Activated naive CD8-positive, alpha-beta T cell (primary cell): ENCODE measurements around the gene CTF1.
"Not testable (repeated sequence)": the region's sequence is repeated elsewhere in the genome, so short reads cannot be mapped to it uniquely, and the experiment has no call there.

ENCODE experiments used
- H3K27ac Mint-ChIP-seq: one replicate; pipeline ENCODE4 v1.8.0; 2021; ENCODE audit warnings: mixed read lengths
- H3K27me3 Mint-ChIP-seq: one replicate; pipeline ENCODE4 v1.8.0; 2021; ENCODE audit warnings: mixed read lengths
- H3K36me3 Mint-ChIP-seq: one replicate; pipeline ENCODE4 v1.8.0; 2021; ENCODE audit warnings: mixed read lengths
- H3K4me1 Mint-ChIP-seq: one replicate; pipeline ENCODE4 v1.8.0; 2021; ENCODE audit warnings: low read depth, mixed read lengths
- H3K4me3 Mint-ChIP-seq: one replicate; pipeline ENCODE4 v1.8.0; 2021; ENCODE audit warnings: mild to moderate bottlenecking, mixed read lengths
- H3K9me3 Mint-ChIP-seq: one replicate; pipeline ENCODE4 v1.8.0; 2021; ENCODE audit warnings: low read depth, mixed read lengths

The CTF1 gene, protein sequence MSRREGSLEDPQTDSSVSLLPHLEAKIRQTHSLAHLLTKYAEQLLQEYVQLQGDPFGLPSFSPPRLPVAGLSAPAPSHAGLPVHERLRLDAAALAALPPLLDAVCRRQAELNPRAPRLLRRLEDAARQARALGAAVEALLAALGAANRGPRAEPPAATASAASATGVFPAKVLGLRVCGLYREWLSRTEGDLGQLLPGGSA

DNA sequence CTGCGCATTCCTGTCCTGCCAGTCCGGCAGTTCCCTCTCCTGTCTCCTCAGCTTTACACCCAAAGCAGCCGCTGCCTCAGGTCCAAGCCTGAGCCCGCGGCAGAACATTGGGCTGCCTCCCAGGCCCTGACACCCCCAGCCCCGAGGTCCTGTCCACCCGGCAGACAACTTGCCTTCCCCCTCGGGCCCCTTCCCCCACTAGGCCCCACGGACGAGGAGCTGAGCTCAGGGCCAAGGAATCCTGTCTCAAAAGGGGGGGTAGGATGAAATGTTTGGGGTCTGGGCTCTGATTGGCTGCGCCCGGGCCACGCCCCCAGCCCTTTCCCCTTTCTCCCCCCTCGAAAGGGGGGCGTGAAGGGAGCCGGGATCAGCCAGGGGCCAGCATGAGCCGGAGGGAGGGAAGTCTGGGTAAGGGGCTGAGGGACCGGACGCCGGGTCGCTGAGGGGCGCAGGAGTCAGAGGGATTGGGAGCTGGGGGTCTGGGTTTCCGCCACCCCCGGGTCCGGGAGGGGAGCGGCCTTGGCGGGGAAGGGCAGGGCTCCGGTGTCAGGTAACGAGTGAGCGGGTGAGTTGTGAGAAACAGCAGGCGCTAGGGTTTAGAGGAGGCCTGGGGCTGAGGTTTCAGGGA lies at the start of gene CTF1:
Gene CTF1 (plus strand): TSS at position 354 of the 628 bp plus-strand sequence. CDS start 30 bp downstream, at position 384.
- Mint-ChIP-seq H3K9me3 (no peaks in the 10 kb centered on the region), H3K27ac (peak within 1 kb of the TSS; percentile 81), H3K36me3 (peaks cover 2% of the 10 kb centered on the region), H3K27me3 (no peaks in the 10 kb centered on the region), H3K4me1 (peaks cover 51% of the 10 kb centered on the region), H3K4me3 (peak within 1 kb of the TSS; percentile 83)

DNA sequence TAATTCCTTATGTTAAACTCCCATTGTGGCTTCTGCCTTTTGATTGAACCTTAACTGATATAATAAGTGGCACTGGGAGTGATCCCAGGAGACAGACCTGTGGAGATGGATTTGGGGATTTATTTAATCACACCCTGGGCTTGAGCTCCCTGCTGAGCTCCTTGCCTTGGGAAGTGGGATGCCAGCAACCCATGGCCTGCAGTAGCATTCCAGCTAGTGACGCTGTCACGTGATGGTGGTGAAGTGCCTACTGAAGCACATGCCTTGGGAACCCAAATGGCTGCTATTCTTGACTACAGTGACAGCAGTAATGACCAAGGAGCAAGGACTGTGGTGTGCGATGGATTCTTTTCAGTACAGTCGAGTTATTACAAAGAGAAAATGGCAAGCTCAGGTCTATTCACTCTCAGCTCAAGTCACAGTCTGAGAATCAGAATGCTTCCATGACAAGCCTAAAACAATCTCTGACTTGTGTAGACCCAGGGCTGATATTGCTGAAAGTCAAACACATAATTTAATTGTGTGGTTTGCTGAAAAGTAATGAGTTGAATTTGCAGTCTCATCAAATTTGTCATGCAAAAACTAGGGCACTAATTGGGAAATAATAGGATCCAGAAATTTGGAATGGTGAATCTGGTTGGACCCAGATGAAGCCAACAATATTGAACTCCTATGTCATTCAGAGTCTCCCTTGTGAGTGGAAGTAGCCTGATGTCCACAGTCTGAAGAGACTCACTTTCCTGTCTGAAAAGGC lies 49.6 kb upstream of the CTF1 start:
- no peaks in the 10 kb centered on the region for H3K9me3 Mint-ChIP-seq
- H3K27ac Mint-ChIP-seq, result no peak overlapping the region
- peaks cover 10% of the 10 kb centered on the region for H3K4me1 Mint-ChIP-seq
- H3K27me3 Mint-ChIP-seq, result no peaks in the 10 kb centered on the region
- H3K4me3 Mint-ChIP-seq, result no peak overlapping the region
- no peaks in the 10 kb centered on the region for H3K36me3 Mint-ChIP-seq

DNA sequence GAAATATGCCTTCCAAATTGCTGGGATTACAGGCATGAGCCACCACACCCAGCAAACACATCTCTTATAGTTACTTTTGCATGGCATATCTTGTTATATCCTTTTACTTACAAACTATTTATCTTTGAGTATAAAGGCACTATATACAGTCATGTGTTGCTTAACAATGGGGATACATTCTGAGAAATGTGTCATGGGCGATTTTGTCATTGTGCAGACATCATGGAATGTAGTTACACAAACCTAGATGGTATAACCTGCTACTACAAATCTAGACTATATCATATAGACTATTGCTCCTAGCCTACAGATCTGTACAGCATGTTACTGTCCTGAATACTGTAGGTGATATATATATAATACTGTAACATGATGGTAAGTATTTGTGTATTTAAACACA lies 46.2 kb upstream of the CTF1 start:
- peaks cover 2% of the 10 kb centered on the region for H3K4me1 Mint-ChIP-seq
- H3K27ac Mint-ChIP-seq, result no peak overlapping the region
- peaks cover 3% of the 10 kb centered on the region for H3K36me3 Mint-ChIP-seq
- no peaks in the 10 kb centered on the region for H3K9me3 Mint-ChIP-seq
- no peaks in the 10 kb centered on the region for H3K27me3 Mint-ChIP-seq
- no peak overlapping the region for H3K4me3 Mint-ChIP-seq

DNA sequence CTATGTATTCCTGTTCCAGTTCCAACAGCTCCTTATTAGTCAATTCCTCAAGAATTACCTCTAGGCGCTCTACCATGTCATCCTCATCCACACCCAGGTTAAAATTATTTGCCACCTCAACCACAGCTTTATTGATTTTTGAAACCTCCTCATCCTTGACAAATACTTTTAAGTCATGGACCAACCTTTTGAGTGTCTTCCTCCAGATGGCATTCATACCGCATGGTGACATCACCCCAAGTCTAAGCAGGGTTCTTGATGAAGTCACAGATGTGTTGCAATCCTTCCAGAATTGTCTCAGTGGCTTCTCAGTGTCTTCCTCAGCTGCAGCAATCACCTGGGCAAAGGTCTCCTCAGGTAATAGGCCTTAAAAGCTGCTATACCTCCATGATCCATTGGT lies 42.7 kb upstream of the CTF1 start:
- no peak overlapping the region for H3K27ac Mint-ChIP-seq
- H3K9me3 Mint-ChIP-seq, result no peaks in the 10 kb centered on the region

GRCh38 chr16:30858111-30858495 lies 38.3 kb upstream of the CTF1 start:
- Mint-ChIP-seq H3K36me3 (peaks cover 3% of the 10 kb centered on the region), H3K27ac (no peak overlapping the region), H3K4me1 (no peaks in the 10 kb centered on the region), H3K9me3 (no peaks in the 10 kb centered on the region), H3K27me3 (no peaks in the 10 kb centered on the region), H3K4me3 (no peak overlapping the region)

More for the DNA sequence above, 42.7 kb upstream of the CTF1 start:
- peaks cover 3% of the 10 kb centered on the region for H3K36me3 Mint-ChIP-seq
- H3K27me3 Mint-ChIP-seq, result no peaks in the 10 kb centered on the region
- no peak overlapping the region for H3K4me3 Mint-ChIP-seq
- no peaks in the 10 kb centered on the region for H3K4me1 Mint-ChIP-seq

- no peaks in the 10 kb centered on the region for H3K9me3 Mint-ChIP-seq
- H3K4me3 Mint-ChIP-seq, result no peak overlapping the region
- no peak overlapping the region for H3K27ac Mint-ChIP-seq
- no peaks in the 10 kb centered on the region for H3K36me3 Mint-ChIP-seq
- no peaks in the 10 kb centered on the region for H3K27me3 Mint-ChIP-seq
- H3K4me1 Mint-ChIP-seq, result no peaks in the 10 kb centered on the region
Observed at GRCh38 chr16:30858829-30859423, 37.5 kb upstream of the CTF1 start.

DNA sequence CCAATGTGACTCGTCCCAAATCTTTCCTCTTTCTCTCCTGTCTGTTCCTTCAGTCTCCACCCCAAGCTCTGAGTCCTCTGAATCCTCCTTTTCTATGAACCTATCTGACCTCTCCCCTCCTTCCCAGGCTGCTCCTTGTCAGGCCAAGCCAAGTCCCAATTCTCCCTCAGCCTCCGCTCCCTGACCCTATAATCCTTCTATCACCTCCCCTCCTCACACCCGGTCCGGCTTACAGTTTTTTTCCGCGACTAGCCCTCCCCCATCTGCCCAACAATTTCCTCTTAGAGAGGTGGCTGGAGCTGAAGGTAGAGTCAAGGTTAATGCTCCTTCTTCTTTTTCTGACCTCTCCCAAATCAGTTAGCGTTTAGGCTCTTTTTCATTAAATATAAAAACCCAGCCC lies 35.7 kb upstream of the CTF1 start:
- H3K4me1 Mint-ChIP-seq, H3K27me3 Mint-ChIP-seq, H3K36me3 Mint-ChIP-seq, H3K4me3 Mint-ChIP-seq, H3K27ac Mint-ChIP-seq, H3K9me3 Mint-ChIP-seq: not testable (repeated sequence)

GRCh38 chr16:30863178-30863577 lies 33.2 kb upstream of the CTF1 start:
- not testable (repeated sequence) for H3K27ac Mint-ChIP-seq, H3K27me3 Mint-ChIP-seq, H3K4me3 Mint-ChIP-seq, H3K36me3 Mint-ChIP-seq, H3K4me1 Mint-ChIP-seq, H3K9me3 Mint-ChIP-seq

- no peak overlapping the region for H3K4me3 Mint-ChIP-seq
- no peaks in the 10 kb centered on the region for H3K4me1 Mint-ChIP-seq
- no peaks in the 10 kb centered on the region for H3K36me3 Mint-ChIP-seq
- no peak overlapping the region for H3K27ac Mint-ChIP-seq
- H3K9me3 Mint-ChIP-seq, result no peaks in the 10 kb centered on the region
- H3K27me3 Mint-ChIP-seq, result no peaks in the 10 kb centered on the region
Observed at GRCh38 chr16:30866031-30866430, 30.4 kb upstream of the CTF1 start.

- H3K27ac Mint-ChIP-seq, result no peak overlapping the region
- no peaks in the 10 kb centered on the region for H3K9me3 Mint-ChIP-seq
- H3K36me3 Mint-ChIP-seq, result no peaks in the 10 kb centered on the region
- H3K4me3 Mint-ChIP-seq, result no peak overlapping the region
- peaks cover 4% of the 10 kb centered on the region for H3K4me1 Mint-ChIP-seq
- no peaks in the 10 kb centered on the region for H3K27me3 Mint-ChIP-seq
Observed at GRCh38 chr16:30867747-30868146, 28.7 kb upstream of the CTF1 start.

DNA sequence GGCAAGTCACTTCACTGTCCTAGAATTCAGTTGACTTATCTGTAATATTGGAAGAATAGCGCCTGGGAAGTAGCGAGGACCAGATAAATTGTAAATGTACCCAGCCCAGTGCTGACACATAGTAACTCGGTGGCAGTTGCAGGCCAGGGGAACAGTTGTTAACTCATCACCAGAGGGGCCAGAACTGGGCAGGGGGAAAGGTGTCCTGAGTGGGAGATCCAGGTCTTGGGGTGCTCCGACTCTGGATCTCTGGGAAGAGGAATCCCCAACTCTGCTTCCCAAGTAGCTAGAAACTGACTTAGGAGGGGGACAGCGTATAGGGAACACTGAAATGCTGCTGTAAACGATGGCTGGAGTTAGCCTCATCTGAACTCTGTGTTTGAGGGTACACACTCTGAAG lies 25.5 kb upstream of the CTF1 start:
- Mint-ChIP-seq H3K27me3 (no peaks in the 10 kb centered on the region), H3K4me3 (no peak overlapping the region), H3K36me3 (peaks cover 3% of the 10 kb centered on the region), H3K27ac (no peak overlapping the region), H3K9me3 (no peaks in the 10 kb centered on the region), H3K4me1 (peaks cover 18% of the 10 kb centered on the region)

GRCh38 chr16:30874244-30874820 lies 22.1 kb upstream of the CTF1 start:
- H3K9me3 Mint-ChIP-seq, result no peaks in the 10 kb centered on the region
- peaks cover 3% of the 10 kb centered on the region for H3K36me3 Mint-ChIP-seq
- H3K4me1 Mint-ChIP-seq, result peaks cover 36% of the 10 kb centered on the region
- H3K27me3 Mint-ChIP-seq, result no peaks in the 10 kb centered on the region
- peak overlapping the region; percentile 98 for H3K4me3 Mint-ChIP-seq
- peak overlapping the region; percentile 98 for H3K27ac Mint-ChIP-seq

GRCh38 chr16:30874821-30875717 lies 21.3 kb upstream of the CTF1 start:
- no peaks in the 10 kb centered on the region for H3K27me3 Mint-ChIP-seq
- H3K36me3 Mint-ChIP-seq, result peaks cover 3% of the 10 kb centered on the region
- peak overlapping the region; percentile 98 for H3K27ac Mint-ChIP-seq
- peaks cover 36% of the 10 kb centered on the region for H3K4me1 Mint-ChIP-seq
- H3K9me3 Mint-ChIP-seq, result no peaks in the 10 kb centered on the region
- peak overlapping the region; percentile 98 for H3K4me3 Mint-ChIP-seq
